ENCODE results near the gene CHMP6. TPM values are rescaled to one million over a fixed set of nuclear protein-coding genes. Genes with fewer than 3 reads are reported as not detected.

The CHMP6 gene
- total RNA-seq, 4 donors from 2014 or later: 16.7 to 23.8 (median 22.1) TPM

GRCh38 chr17:81008140-81008539 lies 16.5 kb downstream of the CHMP6 start:
- TF ChIP-seq POLR2A (IDR thresholded peaks at IDR 0.05) (no peak), CTCF (IDR thresholded peaks at IDR 0.05) (no peak)
- 84 to 89% methylated on average over 11 of the region's 11 CpGs for WGBS, 2 donors
- intact Hi-C loops (cut with DNase I): no loop called here
- Histone ChIP-seq H3K4me1 (peaks cover 11 to 18% (median 14%) of the 10 kb centered on the region in 3 donors), H3K27ac (no peak overlapping the region), H3K36me3 (no peaks in the 10 kb centered on the region), H3K4me3 (no peak overlapping the region), H3K9me3 (peaks cover 0 to 12% (median 9%) of the 10 kb centered on the region in 3 donors), H3K27me3 (peaks cover 0 to 36% (median 10%) of the 10 kb centered on the region in 4 donors)
- no peak for DNase-seq

- H3K4me3 ChIP-seq: no peak overlapping the region
- peaks cover 0 to 12% (median 9%) of the 10 kb centered on the region in 3 donors for H3K9me3 ChIP-seq
- no peak for DNase-seq
- no peak for TF ChIP-seq CTCF (IDR thresholded peaks at IDR 0.05)
- no peak for TF ChIP-seq POLR2A (IDR thresholded peaks at IDR 0.05)
- intact Hi-C loops (cut with DNase I): no loop called here
- no peaks in the 10 kb centered on the region for H3K36me3 ChIP-seq
- WGBS, 2 donors: 68 to 97% methylated on average over 6 to 10 of the region's 14 CpGs
- H3K4me1 ChIP-seq: peaks cover 4 to 8% (median 6%) of the 10 kb centered on the region in 3 donors
- no peak overlapping the region for H3K27ac ChIP-seq
- peaks cover 0 to 26% (median 5%) of the 10 kb centered on the region in 4 donors for H3K27me3 ChIP-seq
These were observed 17.5 kb downstream of the CHMP6 start for GRCh38 chr17:81009136-81009535.

- 71 to 89% methylated on average over 2 of the region's 2 CpGs for WGBS, 2 donors
- Histone ChIP-seq H3K36me3 (no peaks in the 10 kb centered on the region), H3K27me3 (peaks cover 0 to 8% (median 0%) of the 10 kb centered on the region in 4 donors), H3K9me3 (peaks cover 0 to 12% (median 9%) of the 10 kb centered on the region in 3 donors), H3K4me3 (no peak overlapping the region), H3K4me1 (no peaks in the 10 kb centered on the region), H3K27ac (no peak overlapping the region)
- no peak for DNase-seq
- TF ChIP-seq CTCF (IDR thresholded peaks at IDR 0.05) (no peak), POLR2A (IDR thresholded peaks at IDR 0.05) (no peak)
- intact Hi-C loops (cut with DNase I): no loop called here
These were observed 19.3 kb downstream of the CHMP6 start for GRCh38 chr17:81010935-81011334.

- intact Hi-C loops (cut with DNase I): no loop called here
- 43 to 56% methylated on average over 3 of the region's 3 CpGs for WGBS, 2 donors
- Histone ChIP-seq H3K27me3 (peaks cover 0 to 1% (median 0%) of the 10 kb centered on the region in 4 donors), H3K4me3 (no peak overlapping the region), H3K36me3 (no peaks in the 10 kb centered on the region), H3K4me1 (no peaks in the 10 kb centered on the region), H3K27ac (no peak overlapping the region), H3K9me3 (peaks cover 0 to 12% (median 9%) of the 10 kb centered on the region in 3 donors)
- TF ChIP-seq CTCF (IDR thresholded peaks at IDR 0.05): no peak
- TF ChIP-seq POLR2A (IDR thresholded peaks at IDR 0.05): no peak
- DNase-seq: no peak
These were observed 20.3 kb downstream of the CHMP6 start for GRCh38 chr17:81011951-81012350.

- WGBS, 2 donors: 80 to 91% methylated on average over 9 to 11 of the region's 13 CpGs
- no peak overlapping the region for H3K4me3 ChIP-seq
- peaks cover 0 to 12% (median 9%) of the 10 kb centered on the region in 3 donors for H3K9me3 ChIP-seq
- peaks cover 0 to 5% (median 3%) of the 10 kb centered on the region in 3 donors for H3K4me1 ChIP-seq
- no peak for DNase-seq
- intact Hi-C loops (cut with DNase I): no loop called here
- TF ChIP-seq CTCF (IDR thresholded peaks at IDR 0.05) (no peak), POLR2A (IDR thresholded peaks at IDR 0.05) (no peak)
- H3K36me3 ChIP-seq: no peaks in the 10 kb centered on the region
- no peak overlapping the region for H3K27ac ChIP-seq
- no peaks in the 10 kb centered on the region for H3K27me3 ChIP-seq
These were observed 21.2 kb downstream of the CHMP6 start for GRCh38 chr17:81012574-81013447.

Data from esophagus squamous epithelium (tissue), 5 donors.